ENCODE data around the gene TAF7L. TPM values are rescaled to one million over a fixed set of nuclear protein-coding genes. Genes with fewer than 3 reads are reported as not detected.
A peak's percentile ranks its signal among the peaks of the same experiment; 100 is the strongest.

The TAF7L gene
- total RNA-seq, 8 experiments from 2014 or later, result 0.07 to 1.7 (median 0.22) TPM

DNA sequence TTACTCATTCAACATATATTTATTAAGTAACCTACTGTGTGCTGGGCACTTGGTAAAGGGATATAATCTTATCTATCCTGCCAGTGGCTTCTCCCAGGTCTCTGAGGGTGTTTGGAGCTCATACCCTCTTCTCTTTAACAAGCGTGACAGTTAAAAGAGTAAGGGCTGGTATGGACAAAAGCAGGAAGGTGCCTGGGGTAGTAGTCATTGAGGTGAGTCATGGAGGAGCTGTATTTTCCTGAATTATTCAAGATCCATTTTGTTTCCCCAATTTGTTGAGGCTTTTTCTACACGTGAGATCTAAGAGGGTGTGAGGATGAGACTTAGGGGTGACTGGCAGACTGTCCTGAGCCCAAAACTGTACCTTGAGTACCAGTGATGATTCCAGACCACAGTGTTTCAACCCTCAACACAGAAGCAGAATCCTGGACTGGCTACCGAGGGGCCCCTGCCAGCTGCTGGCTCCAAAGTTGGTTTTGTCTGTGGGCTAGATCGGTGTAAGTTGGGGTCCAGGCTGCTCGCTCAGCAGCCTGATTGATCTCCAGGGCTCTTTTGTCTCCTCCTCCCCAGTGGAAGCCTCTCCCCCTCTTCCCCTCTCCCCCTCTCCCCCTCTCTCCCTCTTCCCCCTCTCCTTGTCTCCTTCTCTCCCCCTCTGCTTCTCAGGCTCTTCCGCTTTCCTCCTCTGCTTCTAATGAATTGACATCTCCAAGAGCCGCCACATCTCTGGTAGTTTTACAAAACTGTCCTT lies 71.8 kb downstream of the TAF7L start, which contains the start of gene DRP2:
DRP2 (plus strand) TSS at position 671 of the 748 bp plus-strand sequence. CDS start 11,862 bp downstream, outside the sequence.
- peak within 1 kb of the TSS; percentile 42 to 50 for H3K27ac ChIP-seq
- peaks cover 12 to 15% of the 10 kb centered on the region in 2 donors for H3K4me1 ChIP-seq (replicated peaks in 1 of 2)
- in situ Hi-C loops (cut with MboI; ENCODE audit: low pct_unique_long_range_greater_than_20kb in 2 of 9, low sequenced_read_pairs in 9 of 9, unreplicated experiment in 9 of 9), result loop anchor here in 1 of 9 experiments (25.0 kb wide), 1 partner anchor 332 kb away; no protein-coding TSS in a partner anchor
- ATAC-seq (replicated peaks in 6 of 8), result peak in 1 of 8 experiments; percentile 37
- H3K4me3 ChIP-seq, result peak within 1 kb of the TSS; percentile 6 to 35 (median 24)
- WGBS, 10 experiments, result 60 to 86% methylated on average over 1 of the region's 7 CpGs; no CpG with 5 or more reads in 8 of the 10 experiments

Other genes with a start within 250 kb of the TAF7L start
- 10 to 100 TPM in 2 of 8 experiments, 1 to 10 TPM in 6; 2.7 to 17.5 (median 6.4) TPM for gene TRMT2B, start 239.2 kb downstream of the TAF7L start, total RNA-seq
- gene TMEM35A, start 212.5 kb downstream of the TAF7L start, total RNA-seq, result 10 to 100 TPM in 5 of 8 experiments, 1 to 10 TPM in 1, under 1 TPM in 1, not detected in 1; 0.45 to 58.0 (median 24.6) TPM
- 10 to 100 TPM in 2 of 8 experiments, 1 to 10 TPM in 4, under 1 TPM in 2; 0.20 to 13.6 (median 2.3) TPM for gene CENPI, start 193.1 kb downstream of the TAF7L start, total RNA-seq
- 1 to 10 TPM in 5 of 8 experiments, under 1 TPM in 2, not detected in 1; 0.27 to 5.3 (median 1.9) TPM for gene DRP2, start 71.5 kb downstream of the TAF7L start, total RNA-seq
- gene TIMM8A, start 57.4 kb upstream of the TAF7L start, total RNA-seq, result 10 to 100 TPM in 5 of 8 experiments, 1 to 10 TPM in 3; 7.2 to 30.0 (median 12.6) TPM
- 1 to 10 TPM in 4 of 8 experiments, under 1 TPM in 4; 0.16 to 1.2 (median 0.81) TPM for gene BTK, start 94.9 kb upstream of the TAF7L start, total RNA-seq
- gene RPL36A, start 99.7 kb upstream of the TAF7L start, total RNA-seq, result 1,000 to 10,000 TPM; 2,585 to 5,365 (median 3,457) TPM
- 10 to 100 TPM; 15.7 to 72.8 (median 26.8) TPM for gene GLA, start 116.6 kb upstream of the TAF7L start, total RNA-seq
- gene HNRNPH2, start 116.9 kb upstream of the TAF7L start, total RNA-seq, result 10 to 100 TPM; 53.6 to 97.9 (median 78.7) TPM
- 10 to 100 TPM in 4 of 8 experiments, 1 to 10 TPM in 4; 3.2 to 21.7 (median 9.6) TPM for gene ARMCX4, start 194.1 kb upstream of the TAF7L start, total RNA-seq

All from motor neuron (in vitro differentiated cells).